GM12891 (cell line): Measurements from ENCODE around the gene FSTL1.

Experiments used
- PAX5 ChIP-seq: IDR thresholded peaks from 2 replicates; pipeline ENCODE4 v1.6.1; 2011; ENCODE audit warnings: low read length, moderate library complexity, mild to moderate bottlenecking; ENCODE audit not compliant: insufficient read depth, severe bottlenecking
- POLR2A ChIP-seq: IDR thresholded peaks from 2 replicates; pipeline ENCODE4 v1.6.1; 2011; ENCODE audit warnings: low read depth, low read length, control low read depth
- POLR2AphosphoS5 ChIP-seq: IDR thresholded peaks from 2 replicates; pipeline ENCODE4 v1.6.1; 2011; ENCODE audit warnings: low read depth, low read length, control low read depth
- POU2F2 ChIP-seq: IDR thresholded peaks from 2 replicates; pipeline ENCODE4 v1.6.1; 2011; ENCODE audit warnings: low read depth, mild to moderate bottlenecking, control low read depth, low read length, moderate library complexity
- SPI1 ChIP-seq: IDR thresholded peaks from 2 replicates; pipeline ENCODE4 v1.6.1; 2011; ENCODE audit warnings: low read depth, low read length, control low read depth
- TAF1 ChIP-seq: IDR thresholded peaks from 2 replicates; pipeline ENCODE4 v1.6.1; 2011; ENCODE audit warnings: low read depth, low read length, control low read depth

DNA sequence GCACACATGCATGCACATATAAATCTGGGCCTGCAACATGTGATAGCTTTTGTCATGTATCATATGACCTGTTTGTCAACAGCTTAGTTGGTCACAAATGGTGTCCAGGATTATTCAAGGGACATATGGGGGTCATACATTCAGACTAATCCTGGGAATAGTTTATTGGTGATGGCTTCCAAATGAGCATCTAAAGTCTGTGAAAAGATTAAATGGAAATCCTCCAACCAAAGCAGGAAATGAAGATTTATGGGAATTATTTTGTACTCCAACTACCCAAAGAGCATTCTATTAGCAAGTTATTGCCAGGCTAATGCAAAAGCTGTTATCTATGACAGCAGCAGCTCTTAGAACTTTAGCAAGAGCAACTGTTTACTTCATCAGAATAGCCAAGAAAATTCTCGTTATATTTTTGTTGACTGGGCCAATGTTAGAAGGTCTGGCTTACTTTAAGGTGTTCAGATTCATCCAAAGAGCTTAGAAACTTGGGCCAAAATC is 7.1 kb downstream of the FSTL1 start:
- TF ChIP-seq POLR2AphosphoS5 (no peak), POLR2A (no peak), TAF1 (no peak), PAX5 (no peak), SPI1 (no peak), POU2F2 (no peak)
